Mucosa of descending colon (tissue), 3 donors: ENCODE results near the gene OR5B12. TPM values are rescaled to one million over a fixed set of nuclear protein-coding genes. Genes with fewer than 3 reads are reported as not detected.
"Not testable (repeated sequence)": the region's sequence is repeated elsewhere in the genome, so short reads cannot be mapped to it uniquely, and the experiment has no call there.

ENCODE experiments used
- ATAC-seq: fragments of 200-7000 bp; cut with Tn5 transposase; one replicate; pipeline ENCODE4 v1.9.1; 2020; ENCODE audit warnings: mild to moderate bottlenecking, moderate library complexity
- DNase-seq, 3 donors: peaks; one replicate each; pipeline ENCODE4 v3.0.0-alpha.2; 2020
- H3K36me3 ChIP-seq: fragments of 200-600 bp; one replicate; pipeline ENCODE4 v1.8.0; 2021; ENCODE audit warnings: low read depth, mild to moderate bottlenecking
- H3K4me1 ChIP-seq: fragments of 200-600 bp; one replicate; pipeline ENCODE4 v1.8.0; 2021; ENCODE audit warnings: low read depth, mild to moderate bottlenecking
- H3K4me3 ChIP-seq: fragments of 200-600 bp; one replicate; pipeline ENCODE4 v1.8.0; 2021; ENCODE audit warnings: mild to moderate bottlenecking
- H3K9me3 ChIP-seq: fragments of 200-600 bp; one replicate; pipeline ENCODE4 v1.8.0; 2021; ENCODE audit warnings: mild to moderate bottlenecking
- intact Hi-C, 2 donors: fragments of 100-400 bp; cut with DNase I in 1 of 2; cut with micrococcal nuclease in 1 of 2; formaldehyde crosslinking; loops; one replicate each; pipeline versions ENCODE4 v1.11.0 to v1.11.1; 2022; cut with DNase I, micrococcal nuclease
- total RNA-seq, 3 donors: library from RNA; stranded (reverse); fragmentation: NEBNext Ultra II Directional in 2 of 3; extraction: Animal tissue kit (Norgen Biotek cat#: 25700) in 2 of 3; gene quantifications; one replicate each; pipeline versions ENCODE4 v1.2.1 to v1.2.4, GENCODE V29; 2021 to 2023
- TF ChIP-seq, protein P1 (sequence below): fragments of 200-600 bp; IDR thresholded peaks from one replicate; pipeline ENCODE4 v1.8.0; 2022; ENCODE audit warnings: antibody characterized with exemption, mild to moderate bottlenecking
- donor health status: DM: no; HTN: no; CAD: no; lungs with moderate emphysema.
- donor health status: DM: no; HTN: no; CAD: no.
- donor health status: DM: no; HTN: yes; CAD: no.

OR5B12 gene
- total RNA-seq, 3 donors from 2014 or later: not detected

DNA sequence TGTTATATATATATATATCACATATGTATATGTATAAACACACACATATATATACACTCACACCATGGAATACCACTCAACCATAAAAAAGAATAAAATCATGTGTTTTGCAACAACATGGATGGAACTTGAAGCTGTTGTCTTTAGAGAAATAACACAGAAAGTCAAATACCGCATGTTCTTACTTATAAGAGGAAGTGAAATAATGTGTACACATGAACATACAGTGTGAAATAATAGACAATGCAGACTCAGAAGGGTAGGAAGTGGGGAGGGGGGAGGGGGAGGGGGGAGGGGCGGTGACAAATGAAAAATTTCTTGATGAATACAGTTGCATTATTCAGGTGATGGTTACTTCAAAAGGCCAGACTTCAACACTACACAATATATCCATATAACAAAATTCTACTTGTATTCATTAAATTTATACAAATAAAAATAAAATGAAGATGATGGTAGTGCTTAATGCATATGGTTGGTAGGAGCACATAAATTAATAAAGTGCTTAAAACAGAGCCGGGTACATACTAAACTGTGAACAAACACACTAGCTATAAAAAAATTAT lies 8.3 kb downstream of the OR5B12 start:
- intact Hi-C loops: no loop called here
- Histone ChIP-seq H3K36me3 (no peaks in the 10 kb centered on the region), H3K4me3 (no peak overlapping the region), H3K9me3 (no peaks in the 10 kb centered on the region), H3K4me1 (no peaks in the 10 kb centered on the region)
- ATAC-seq (no peak), DNase-seq (no peak)
- TF ChIP-seq, protein P1, sequence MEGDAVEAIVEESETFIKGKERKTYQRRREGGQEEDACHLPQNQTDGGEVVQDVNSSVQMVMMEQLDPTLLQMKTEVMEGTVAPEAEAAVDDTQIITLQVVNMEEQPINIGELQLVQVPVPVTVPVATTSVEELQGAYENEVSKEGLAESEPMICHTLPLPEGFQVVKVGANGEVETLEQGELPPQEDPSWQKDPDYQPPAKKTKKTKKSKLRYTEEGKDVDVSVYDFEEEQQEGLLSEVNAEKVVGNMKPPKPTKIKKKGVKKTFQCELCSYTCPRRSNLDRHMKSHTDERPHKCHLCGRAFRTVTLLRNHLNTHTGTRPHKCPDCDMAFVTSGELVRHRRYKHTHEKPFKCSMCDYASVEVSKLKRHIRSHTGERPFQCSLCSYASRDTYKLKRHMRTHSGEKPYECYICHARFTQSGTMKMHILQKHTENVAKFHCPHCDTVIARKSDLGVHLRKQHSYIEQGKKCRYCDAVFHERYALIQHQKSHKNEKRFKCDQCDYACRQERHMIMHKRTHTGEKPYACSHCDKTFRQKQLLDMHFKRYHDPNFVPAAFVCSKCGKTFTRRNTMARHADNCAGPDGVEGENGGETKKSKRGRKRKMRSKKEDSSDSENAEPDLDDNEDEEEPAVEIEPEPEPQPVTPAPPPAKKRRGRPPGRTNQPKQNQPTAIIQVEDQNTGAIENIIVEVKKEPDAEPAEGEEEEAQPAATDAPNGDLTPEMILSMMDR: no peak

DNA sequence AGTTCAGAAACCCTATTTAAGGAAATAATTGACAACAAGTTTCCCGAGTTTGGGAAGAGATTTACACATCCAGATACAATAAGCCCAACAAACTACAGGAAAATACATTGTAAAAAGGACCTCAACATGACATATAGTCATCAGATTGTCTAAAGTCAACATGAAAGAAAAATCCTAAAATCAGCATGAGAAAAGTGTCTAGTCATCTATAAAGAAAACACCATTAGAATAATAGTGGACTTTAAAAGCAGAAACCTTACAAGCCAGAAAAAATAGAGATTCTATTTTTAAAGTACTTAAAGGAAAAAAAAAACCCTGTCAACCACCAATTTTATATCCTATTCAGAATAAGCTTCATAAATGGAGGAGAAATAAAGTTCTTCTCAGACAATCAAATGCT lies 12.8 kb downstream of the OR5B12 start:
- no peaks in the 10 kb centered on the region for H3K4me1 ChIP-seq
- TF ChIP-seq, protein P1: no peak
- intact Hi-C loops: no loop called here
- H3K9me3 ChIP-seq: no peaks in the 10 kb centered on the region
- DNase-seq (no peak), ATAC-seq (no peak)
- H3K4me3 ChIP-seq: no peak overlapping the region
- no peaks in the 10 kb centered on the region for H3K36me3 ChIP-seq

DNA sequence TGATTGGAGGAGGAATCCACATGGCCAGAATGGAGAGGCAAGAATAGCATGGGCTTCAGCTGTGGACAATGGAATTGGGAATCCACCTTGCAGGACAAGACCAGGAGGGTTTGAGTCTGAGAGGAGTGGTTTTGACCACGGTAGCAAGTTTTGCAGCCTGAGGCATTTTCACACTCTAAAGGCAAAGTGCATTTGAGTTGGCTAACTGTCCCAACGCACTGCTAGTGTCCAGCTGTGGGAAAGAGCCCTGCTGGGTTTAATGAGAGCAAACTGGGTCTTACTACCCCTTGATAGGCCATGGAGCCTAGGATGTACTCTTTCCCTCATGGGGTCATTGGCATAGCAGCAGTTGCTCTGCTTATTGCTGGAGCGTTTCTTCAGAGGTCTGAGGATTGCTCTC lies 14.0 kb downstream of the OR5B12 start, which contains the start of gene OR5B2:
Gene OR5B2 (minus strand): TSS at position 101 of the 400 bp plus-strand sequence. CDS start 4,860 bp downstream, outside the sequence.
- no peaks in the 10 kb centered on the region for H3K36me3 ChIP-seq
- no peaks in the 10 kb centered on the region for H3K4me1 ChIP-seq
- TF ChIP-seq, protein P1: no peak
- H3K9me3 ChIP-seq: no peaks in the 10 kb centered on the region
- intact Hi-C loops: no loop called here
- no peak for DNase-seq
- no peak within 1 kb of the TSS for H3K4me3 ChIP-seq
- no peak for ATAC-seq

DNA sequence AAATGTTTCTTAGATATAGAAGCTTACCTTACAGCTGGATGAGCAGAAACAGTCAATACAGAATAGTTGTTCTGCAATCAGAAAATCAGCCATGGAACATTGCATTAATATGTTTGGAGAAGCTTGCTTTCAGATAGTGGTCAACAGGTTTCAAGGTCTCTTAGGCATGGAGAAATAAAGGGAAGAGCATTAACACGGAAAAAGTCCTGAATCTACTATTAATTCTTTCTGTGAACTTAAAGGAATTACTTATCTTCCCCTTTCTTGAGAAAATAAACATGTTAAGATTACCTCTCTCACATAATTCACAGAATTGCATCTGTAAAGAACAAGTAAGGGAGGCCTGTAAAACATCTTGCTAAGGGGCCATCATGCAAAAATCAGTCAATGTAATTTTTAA lies 35.3 kb downstream of the OR5B12 start, which contains the start of gene OR5B3:
Gene OR5B3 (minus strand): TSS at position 101 of the 400 bp plus-strand sequence. CDS start 3,465 bp downstream, outside the sequence.
- TF ChIP-seq, protein P1: no peak
- H3K9me3 ChIP-seq: peaks cover 10% of the 10 kb centered on the region
- DNase-seq (no peak), ATAC-seq (no peak)
- intact Hi-C loops: no loop called here
- no peak within 1 kb of the TSS for H3K4me3 ChIP-seq
- H3K36me3 ChIP-seq: no peaks in the 10 kb centered on the region
- no peaks in the 10 kb centered on the region for H3K4me1 ChIP-seq

DNA sequence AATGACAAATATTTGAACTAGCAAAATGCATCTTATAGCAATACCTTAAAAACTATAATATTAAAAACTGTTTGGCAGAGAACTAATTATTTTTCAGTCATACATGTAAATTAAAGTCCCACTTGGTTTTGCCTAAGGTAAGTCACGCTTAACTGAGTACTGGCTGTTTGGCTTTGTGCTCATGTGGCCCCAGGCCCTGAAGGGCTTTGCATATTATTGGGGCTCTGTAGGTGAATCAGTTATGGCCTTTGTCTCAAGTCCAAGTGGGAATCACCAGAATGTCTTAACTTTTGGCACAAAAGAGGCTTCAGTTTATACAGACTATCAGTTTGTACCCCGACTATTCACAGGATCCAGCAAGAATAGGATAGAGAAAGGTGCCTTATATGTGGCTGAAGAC lies 42.4 kb downstream of the OR5B12 start:
- ATAC-seq, H3K4me3 ChIP-seq, H3K36me3 ChIP-seq, DNase-seq, H3K9me3 ChIP-seq, H3K4me1 ChIP-seq, intact Hi-C loops: not testable (repeated sequence)

DNA sequence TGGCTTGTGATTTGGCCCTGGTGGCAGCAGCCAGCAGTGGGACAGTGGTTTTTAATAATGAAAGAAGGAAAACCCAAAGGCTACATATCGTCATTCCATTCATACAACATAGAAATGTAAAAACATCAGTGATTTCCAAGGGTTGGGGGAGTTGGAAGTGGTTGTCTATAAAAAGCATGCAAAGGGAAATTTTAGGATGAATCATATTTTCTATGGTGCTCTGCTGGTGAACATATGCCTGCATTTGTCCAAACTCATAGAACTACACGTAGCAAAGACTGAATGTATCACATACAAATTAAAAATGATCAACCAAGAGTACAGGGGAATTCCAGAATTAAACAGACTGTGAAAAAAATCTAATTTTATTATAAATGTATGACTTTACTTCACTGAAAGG lies 46.5 kb downstream of the OR5B12 start:
- H3K4me3 ChIP-seq: no peak overlapping the region
- intact Hi-C loops: no loop called here
- ATAC-seq: no peak
- no peak for DNase-seq
- H3K9me3 ChIP-seq: no peaks in the 10 kb centered on the region
- no peaks in the 10 kb centered on the region for H3K4me1 ChIP-seq
- H3K36me3 ChIP-seq: no peaks in the 10 kb centered on the region
- TF ChIP-seq, protein P1: no peak
